ENCODE results near the gene PNMA8C.
"Not testable (repeated sequence)": the region's sequence is repeated elsewhere in the genome, so short reads cannot be mapped to it uniquely, and the experiment has no call there.

PNMA8C gene

GRCh38 chr19:46423188-46423587, 5.5 kb downstream of the PNMA8C start:
- H3K4me3 ChIP-seq (ENCODE audit: low read depth, low read length) = no peak overlapping the region
- DNase-seq (ENCODE audit: low read depth) = no peak
- no peak for TF ChIP-seq CTCF (IDR thresholded peaks at IDR 0.05; ENCODE audit: low read depth, low read length, missing control alignments)

GRCh38 chr19:46422344-46422743, 6.4 kb downstream of the PNMA8C start:
- no peak for TF ChIP-seq CTCF (IDR thresholded peaks at IDR 0.05; ENCODE audit: low read depth, low read length, missing control alignments)
- no peak overlapping the region for H3K4me3 ChIP-seq (ENCODE audit: low read depth, low read length)
- DNase-seq (ENCODE audit: low read depth) = no peak

GRCh38 chr19:46420056-46420455, 8.7 kb downstream of the PNMA8C start:
- no peak overlapping the region for H3K4me3 ChIP-seq (ENCODE audit: low read depth, low read length)
- no peak for DNase-seq (ENCODE audit: low read depth)
- no peak for TF ChIP-seq CTCF (IDR thresholded peaks at IDR 0.05; ENCODE audit: low read depth, low read length, missing control alignments)

- H3K4me3 ChIP-seq (ENCODE audit: low read depth, low read length); DNase-seq (ENCODE audit: low read depth): not testable (repeated sequence)
These were observed 12.7 kb downstream of the PNMA8C start for GRCh38 chr19:46415804-46416709.

GRCh38 chr19:46414899-46415298, 13.8 kb downstream of the PNMA8C start:
- not testable (repeated sequence) for DNase-seq (ENCODE audit: low read depth); H3K4me3 ChIP-seq (ENCODE audit: low read depth, low read length)

- no peak within 1 kb of the TSS for H3K4me3 ChIP-seq (ENCODE audit: low read depth, low read length)
- no peak for DNase-seq (ENCODE audit: low read depth)
These were observed 15.3 kb downstream of the PNMA8C start, which contains the start of gene CCDC8 for GRCh38 chr19:46413262-46414031. Gene CCDC8, minus strand, starts transcription at chr19:46413564. Its CDS starts 754 bp downstream, at chr19:46412810.

DNA sequence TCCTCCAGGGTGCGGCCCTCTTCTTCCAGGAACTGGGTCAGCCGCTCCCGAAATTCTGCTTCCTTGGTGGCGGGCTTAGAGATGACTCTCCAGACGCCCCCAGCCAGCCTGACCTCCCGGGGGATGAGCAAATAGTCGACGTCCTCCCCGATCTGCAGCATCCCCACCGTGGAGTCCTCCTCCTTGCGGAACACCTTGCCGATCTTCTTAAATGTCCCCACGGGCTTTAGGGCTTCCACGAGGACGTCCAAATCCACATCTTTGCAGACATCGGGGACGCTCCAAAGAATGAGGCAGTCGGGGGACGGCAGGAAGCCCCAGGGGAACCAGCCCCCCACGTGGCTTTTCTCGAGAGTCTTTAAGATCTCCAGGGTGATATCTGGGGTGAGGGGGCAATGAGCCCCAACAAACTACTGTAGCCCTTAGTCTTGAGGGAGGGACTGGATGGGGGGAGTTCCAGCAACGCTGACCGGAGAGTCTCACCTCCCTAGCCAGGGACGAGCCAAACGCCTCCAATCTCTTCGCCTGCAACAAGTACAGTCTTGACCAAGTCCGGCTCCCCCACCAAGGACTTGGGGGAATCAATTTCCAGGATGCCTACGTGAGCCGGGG, 16.0 kb downstream of the PNMA8C start:
- TF ChIP-seq CTCF (IDR thresholded peaks at IDR 0.05; ENCODE audit: low read depth, low read length, missing control alignments) = no peak
- H3K4me3 ChIP-seq (ENCODE audit: low read depth, low read length) = no peak overlapping the region

More at GRCh38 chr19:46413262-46414031, 15.3 kb downstream of the PNMA8C start, which contains the start of gene CCDC8:
- TF ChIP-seq CTCF (IDR thresholded peaks at IDR 0.05; ENCODE audit: low read depth, low read length, missing control alignments) = no peak

More for the DNA sequence above, 16.0 kb downstream of the PNMA8C start:
- DNase-seq (ENCODE audit: low read depth) = no peak

Data from GM12864 (cell line).